ENCODE measurements around the gene NASP. TPM values are rescaled to one million over a fixed set of nuclear protein-coding genes. Genes with fewer than 3 reads are reported as not detected.

Gene NASP
- total and polyA plus RNA-seq, 5 donors: 43.7 to 89.8 (median 49.3) TPM

- peak in 1 of 2 donors; percentile 17 for ATAC-seq
- WGBS: 62% methylated on average over 8 of the region's 8 CpGs
- Histone ChIP-seq H3K4me3 (ENCODE audit: low read length) (no peak overlapping the region), H3K27ac (ENCODE audit: low read length) (peak overlapping the region; percentile 47), H3K9me3 (ENCODE audit: control insufficient read depth, low read length) (no peaks in the 10 kb centered on the region), H3K4me1 (ENCODE audit: control insufficient read depth, insufficient read depth, low read length) (peaks cover 8% of the 10 kb centered on the region), H3K27me3 (ENCODE audit: control insufficient read depth, insufficient read depth) (no peaks in the 10 kb centered on the region)
- intact Hi-C loops (cut with DNase I): no loop called here
- DNase-seq: no peak
Observed at GRCh38 chr1:45619149-45619921, 35.5 kb downstream of the NASP start.

GRCh38 chr1:45620588-45621500, 37.0 kb downstream of the NASP start:
- whole genome bisulfite sequencing: 84% methylated on average over 17 of the region's 17 CpGs
- DNase-seq (peak in 1 of 3 donors; percentile 61), ATAC-seq (peak; percentile 2 to 3)
- intact Hi-C loops (cut with DNase I): no loop called here
- Histone ChIP-seq H3K27ac (ENCODE audit: low read length) (peak overlapping the region; percentile 6), H3K27me3 (ENCODE audit: control insufficient read depth, insufficient read depth) (no peaks in the 10 kb centered on the region), H3K4me3 (ENCODE audit: low read length) (no peak overlapping the region), H3K9me3 (ENCODE audit: control insufficient read depth, low read length) (no peaks in the 10 kb centered on the region), H3K4me1 (ENCODE audit: control insufficient read depth, insufficient read depth, low read length) (peaks cover 8% of the 10 kb centered on the region)

- H3K4me3 ChIP-seq (ENCODE audit: low read length): no peak overlapping the region
- no peaks in the 10 kb centered on the region for H3K9me3 ChIP-seq (ENCODE audit: control insufficient read depth, low read length)
- intact Hi-C loops (cut with DNase I): no loop called here
- 46% methylated on average over 3 of the region's 3 CpGs for WGBS
- peaks cover 8% of the 10 kb centered on the region for H3K4me1 ChIP-seq (ENCODE audit: control insufficient read depth, insufficient read depth, low read length)
- ATAC-seq (peak in 1 of 2 donors; percentile 19), DNase-seq (peak in 2 of 3 donors; percentile 23 to 52)
- H3K27ac ChIP-seq (ENCODE audit: low read length): peak overlapping the region; percentile 46
- no peaks in the 10 kb centered on the region for H3K27me3 ChIP-seq (ENCODE audit: control insufficient read depth, insufficient read depth)
Observed at GRCh38 chr1:45621501-45621836, 37.6 kb downstream of the NASP start.

DNA sequence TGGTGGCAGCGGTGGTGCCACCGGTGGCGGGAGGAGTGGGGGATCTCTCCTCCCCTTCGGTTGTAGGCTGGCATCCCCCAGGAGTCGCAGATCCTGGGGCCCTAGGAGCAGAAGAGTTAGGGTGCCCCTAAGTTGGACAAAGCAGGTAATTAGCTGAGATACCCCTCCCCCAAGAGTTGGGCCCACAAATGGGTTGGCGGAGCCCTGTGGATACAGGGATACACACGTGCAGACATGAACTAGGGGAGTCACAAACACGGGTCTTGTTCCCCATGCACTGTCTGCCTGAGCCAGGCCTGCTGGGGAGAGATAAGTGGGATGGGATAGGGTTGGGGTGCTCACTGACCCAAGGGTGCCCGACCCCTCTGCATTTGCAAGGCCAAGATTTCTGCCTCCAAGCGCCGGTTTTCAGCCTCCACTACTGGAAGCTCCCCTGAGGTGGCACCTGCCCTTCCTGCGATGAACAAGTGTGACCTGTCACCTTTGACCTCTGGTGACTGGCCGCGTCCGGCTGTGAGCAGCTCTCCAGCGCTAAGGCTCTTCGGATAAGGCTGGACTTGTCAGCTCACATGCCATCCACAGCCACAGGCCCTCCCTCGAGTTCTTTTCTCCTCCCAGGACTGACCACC, 38.2 kb downstream of the NASP start:
- DNase-seq (peak in 2 of 3 donors; percentile 16 to 64), ATAC-seq (peak; percentile 27 to 34)
- intact Hi-C loops (cut with DNase I): no loop called here
- peaks cover 8% of the 10 kb centered on the region for H3K4me1 ChIP-seq (ENCODE audit: control insufficient read depth, insufficient read depth, low read length)
- H3K4me3 ChIP-seq (ENCODE audit: low read length): no peak overlapping the region
- H3K27ac ChIP-seq (ENCODE audit: low read length): peak overlapping the region; percentile 3
- H3K9me3 ChIP-seq (ENCODE audit: control insufficient read depth, low read length): no peaks in the 10 kb centered on the region
- no peaks in the 10 kb centered on the region for H3K27me3 ChIP-seq (ENCODE audit: control insufficient read depth, insufficient read depth)
- WGBS: 56% methylated on average over 18 of the region's 18 CpGs

GRCh38 chr1:45622524-45623394, 38.9 kb downstream of the NASP start:
- ATAC-seq: peak; percentile 27 to 34
- Histone ChIP-seq H3K9me3 (ENCODE audit: control insufficient read depth, low read length) (no peaks in the 10 kb centered on the region), H3K27me3 (ENCODE audit: control insufficient read depth, insufficient read depth) (no peaks in the 10 kb centered on the region), H3K4me3 (ENCODE audit: low read length) (peak overlapping the region; percentile 7), H3K4me1 (ENCODE audit: control insufficient read depth, insufficient read depth, low read length) (peaks cover 8% of the 10 kb centered on the region), H3K27ac (ENCODE audit: low read length) (peak overlapping the region; percentile 3)
- whole genome bisulfite sequencing: 42% methylated on average over 78 of the region's 78 CpGs
- DNase-seq: peak; percentile 36 to 70 (median 66)
- intact Hi-C loops (cut with DNase I): no loop called here

GRCh38 chr1:45623972-45624371, 40.1 kb downstream of the NASP start, which contains the start of gene CCDC17:
Gene CCDC17 (minus strand): TSS chr1:45624054. CDS start chr1:45623909, 145 bp downstream.
- DNase-seq (no peak), ATAC-seq (no peak)
- Histone ChIP-seq H3K4me1 (ENCODE audit: control insufficient read depth, insufficient read depth, low read length) (peaks cover 8% of the 10 kb centered on the region), H3K9me3 (ENCODE audit: control insufficient read depth, low read length) (no peaks in the 10 kb centered on the region), H3K27ac (ENCODE audit: low read length) (no peak within 1 kb of the TSS), H3K4me3 (ENCODE audit: low read length) (peak within 1 kb of the TSS; percentile 7), H3K27me3 (ENCODE audit: control insufficient read depth, insufficient read depth) (no peaks in the 10 kb centered on the region)
- intact Hi-C loops (cut with DNase I): no loop called here
- WGBS: 30% methylated on average over 4 of the region's 4 CpGs

GRCh38 chr1:45629035-45629434, 45.2 kb downstream of the NASP start:
- peaks cover 2% of the 10 kb centered on the region for H3K4me1 ChIP-seq (ENCODE audit: control insufficient read depth, insufficient read depth, low read length)
- peak; percentile 62 to 64 for ATAC-seq
- no peaks in the 10 kb centered on the region for H3K27me3 ChIP-seq (ENCODE audit: control insufficient read depth, insufficient read depth)
- H3K9me3 ChIP-seq (ENCODE audit: control insufficient read depth, low read length): no peaks in the 10 kb centered on the region
- no peak for DNase-seq
- H3K4me3 ChIP-seq (ENCODE audit: low read length): no peak overlapping the region
- intact Hi-C loops (cut with DNase I): no loop called here
- H3K27ac ChIP-seq (ENCODE audit: low read length): no peak overlapping the region

DNA sequence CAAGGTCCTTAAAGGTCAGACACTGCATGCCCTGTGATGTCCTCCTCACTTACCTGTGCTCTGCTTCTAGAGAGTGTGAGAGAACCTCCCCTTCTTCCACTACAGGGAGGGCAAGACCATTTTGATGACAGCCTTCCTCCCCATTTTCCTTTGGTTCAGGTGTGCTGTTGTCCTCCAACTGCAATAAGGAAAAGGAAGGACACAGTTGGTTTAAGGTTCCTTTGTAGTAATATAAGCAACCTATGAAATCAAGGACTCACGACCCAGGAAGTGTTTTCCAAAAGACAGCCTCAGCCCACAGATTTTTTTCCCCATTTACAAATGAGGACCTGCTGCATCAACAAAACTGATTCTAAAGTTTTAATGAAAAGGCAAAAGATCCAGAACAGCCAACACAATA, 46.6 kb downstream of the NASP start:
- ATAC-seq: no peak
- no peak overlapping the region for H3K27ac ChIP-seq (ENCODE audit: low read length)

DNA sequence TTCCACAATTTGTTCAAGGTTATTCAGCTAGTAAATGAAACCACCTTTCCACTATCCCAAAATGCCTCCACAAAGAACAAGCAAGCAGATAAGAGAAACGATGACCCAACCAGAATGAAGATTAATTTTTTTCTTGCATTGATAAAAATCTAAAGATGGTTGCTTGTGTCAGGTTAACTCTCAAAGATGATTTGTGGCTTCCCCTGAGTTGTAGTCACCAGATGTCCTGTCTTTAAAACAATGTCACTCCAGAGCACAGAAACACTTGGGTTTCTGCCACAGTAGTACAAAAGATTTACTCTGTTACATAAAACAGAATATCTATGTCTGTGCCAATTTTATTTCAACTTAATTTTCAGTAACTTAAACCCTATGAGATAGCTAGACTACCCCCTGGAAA, 51.4 kb downstream of the NASP start:
- no peak overlapping the region for H3K27ac ChIP-seq (ENCODE audit: low read length)
- WGBS: 32% methylated on average over 1 of the region's 1 CpG
- ATAC-seq (no peak), DNase-seq (no peak)
- H3K27me3 ChIP-seq (ENCODE audit: control insufficient read depth, insufficient read depth): no peaks in the 10 kb centered on the region
- H3K4me1 ChIP-seq (ENCODE audit: control insufficient read depth, insufficient read depth, low read length): no peaks in the 10 kb centered on the region
- intact Hi-C loops (cut with DNase I): no loop called here
- H3K4me3 ChIP-seq (ENCODE audit: low read length): no peak overlapping the region
- H3K9me3 ChIP-seq (ENCODE audit: control insufficient read depth, low read length): no peaks in the 10 kb centered on the region

More for the DNA sequence above, 46.6 kb downstream of the NASP start:
- 84% methylated on average over 1 of the region's 1 CpG for WGBS
- no peaks in the 10 kb centered on the region for H3K9me3 ChIP-seq (ENCODE audit: control insufficient read depth, low read length)
- no peak for DNase-seq
- H3K27me3 ChIP-seq (ENCODE audit: control insufficient read depth, insufficient read depth): no peaks in the 10 kb centered on the region
- H3K4me1 ChIP-seq (ENCODE audit: control insufficient read depth, insufficient read depth, low read length): no peaks in the 10 kb centered on the region
- H3K4me3 ChIP-seq (ENCODE audit: low read length): no peak overlapping the region
- intact Hi-C loops (cut with DNase I): no loop called here

DNA sequence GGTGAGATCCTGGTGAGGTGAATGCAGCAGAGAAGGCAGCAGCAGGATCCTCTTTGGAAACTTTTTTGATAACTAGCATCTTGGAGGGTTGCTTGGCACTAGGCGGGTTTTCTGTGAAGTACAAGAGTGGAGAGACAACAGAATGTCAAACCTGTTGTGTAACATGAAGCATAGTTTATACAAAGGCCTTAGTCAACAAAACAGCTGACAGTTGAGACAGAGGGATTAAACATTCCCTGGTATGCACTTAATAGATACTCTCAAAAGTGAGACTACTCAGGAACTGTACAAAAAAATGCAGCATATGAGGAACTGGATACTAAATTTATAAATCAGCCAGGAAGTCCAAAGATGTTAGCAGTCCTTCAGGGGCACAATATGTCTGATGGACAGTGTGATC, 56.5 kb downstream of the NASP start:
- H3K4me1 ChIP-seq (ENCODE audit: control insufficient read depth, insufficient read depth, low read length): no peaks in the 10 kb centered on the region
- intact Hi-C loops (cut with DNase I): loop anchor here in 1 of 4 donors (5.0 kb wide), 1 partner anchor 48 kb away; no protein-coding TSS in a partner anchor
- DNase-seq (no peak), ATAC-seq (no peak)
- H3K27me3 ChIP-seq (ENCODE audit: control insufficient read depth, insufficient read depth): no peaks in the 10 kb centered on the region
- H3K27ac ChIP-seq (ENCODE audit: low read length): no peak overlapping the region
- 99% methylated on average over 1 of the region's 1 CpG for WGBS
- H3K4me3 ChIP-seq (ENCODE audit: low read length): no peak overlapping the region
- no peaks in the 10 kb centered on the region for H3K9me3 ChIP-seq (ENCODE audit: control insufficient read depth, low read length)
